Omental fat pad (tissue), 4 donors: Measurements from ENCODE around the gene RBM33. TPM values are rescaled to one million over a fixed set of nuclear protein-coding genes. Genes with fewer than 3 reads are reported as not detected.

Source experiments
- ATAC-seq: fragments of 150-250 bp; one replicate; pipeline ENCODE4 v1.9.1; 2016; ENCODE audit warnings: mild to moderate bottlenecking, moderate library complexity; ENCODE audit not compliant: low FRiP score
- DNase-seq: peaks from one replicate; pipeline ENCODE4 v3.0.0-alpha.2; 2019; ENCODE audit warnings: low spot score
- total RNA-seq, 4 donors: library from RNA; depleted of rRNA; stranded (reverse); fragments of >200 nt; gene quantifications; one replicate each; pipeline ENCODE4 v1.1.0, GENCODE V29; 2016
- TF ChIP-seq, protein P1 (sequence below), 3 donors: fragments of 450-650 bp; IDR thresholded peaks; one replicate each; pipeline ENCODE4 v1.5.1; 2016 to 2017; ENCODE audit warnings: antibody characterized with exemption in 3 of 3, mild to moderate bottlenecking in 3 of 3, moderate library complexity in 2 of 3

The RBM33 gene
- total RNA-seq, 4 donors from 2014 or later: 19.5 to 53.4 (median 32.0) TPM

DNA sequence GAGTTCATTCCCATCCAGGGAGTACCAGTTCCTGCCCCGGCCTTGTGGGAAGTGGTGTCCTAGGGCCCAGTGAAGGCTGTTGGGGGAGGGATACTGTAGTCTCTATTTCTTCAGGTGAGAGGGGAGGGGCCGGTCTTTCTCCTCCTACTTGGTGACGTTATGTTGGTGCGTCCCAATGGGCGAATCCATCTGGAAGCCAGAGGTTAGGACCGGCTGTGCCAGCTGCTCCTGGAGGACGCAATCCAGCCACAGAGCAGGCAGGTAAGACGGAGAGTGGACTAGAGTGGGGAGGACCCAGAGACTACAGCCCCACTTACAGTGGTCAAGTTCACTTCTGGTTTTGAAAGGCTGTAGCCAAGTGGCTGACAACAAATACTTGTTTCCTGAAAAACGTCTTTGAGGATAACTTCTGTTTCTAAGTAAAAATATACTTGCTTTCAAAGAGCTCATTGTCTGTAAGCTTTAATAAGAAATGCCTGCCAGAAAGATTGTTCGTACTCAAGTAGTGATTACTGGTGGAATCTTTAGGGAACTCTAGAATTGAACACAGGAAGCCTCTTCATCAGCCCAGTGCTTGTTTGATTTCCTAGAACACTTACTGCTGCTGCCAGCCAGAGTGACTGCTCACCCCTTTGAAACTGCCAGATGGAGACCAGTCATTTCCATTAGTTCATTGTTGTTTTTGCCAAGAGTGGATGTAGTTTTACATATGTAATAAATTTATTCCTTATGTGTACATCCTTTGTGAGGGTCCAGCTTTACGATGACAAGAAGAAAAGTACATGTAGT is 25.4 kb downstream of the RBM33 start:
- DNase-seq (no peak), ATAC-seq (no peak)
- TF ChIP-seq, protein P1, sequence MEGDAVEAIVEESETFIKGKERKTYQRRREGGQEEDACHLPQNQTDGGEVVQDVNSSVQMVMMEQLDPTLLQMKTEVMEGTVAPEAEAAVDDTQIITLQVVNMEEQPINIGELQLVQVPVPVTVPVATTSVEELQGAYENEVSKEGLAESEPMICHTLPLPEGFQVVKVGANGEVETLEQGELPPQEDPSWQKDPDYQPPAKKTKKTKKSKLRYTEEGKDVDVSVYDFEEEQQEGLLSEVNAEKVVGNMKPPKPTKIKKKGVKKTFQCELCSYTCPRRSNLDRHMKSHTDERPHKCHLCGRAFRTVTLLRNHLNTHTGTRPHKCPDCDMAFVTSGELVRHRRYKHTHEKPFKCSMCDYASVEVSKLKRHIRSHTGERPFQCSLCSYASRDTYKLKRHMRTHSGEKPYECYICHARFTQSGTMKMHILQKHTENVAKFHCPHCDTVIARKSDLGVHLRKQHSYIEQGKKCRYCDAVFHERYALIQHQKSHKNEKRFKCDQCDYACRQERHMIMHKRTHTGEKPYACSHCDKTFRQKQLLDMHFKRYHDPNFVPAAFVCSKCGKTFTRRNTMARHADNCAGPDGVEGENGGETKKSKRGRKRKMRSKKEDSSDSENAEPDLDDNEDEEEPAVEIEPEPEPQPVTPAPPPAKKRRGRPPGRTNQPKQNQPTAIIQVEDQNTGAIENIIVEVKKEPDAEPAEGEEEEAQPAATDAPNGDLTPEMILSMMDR (IDR thresholded peaks at IDR 0.05): no peak

DNA sequence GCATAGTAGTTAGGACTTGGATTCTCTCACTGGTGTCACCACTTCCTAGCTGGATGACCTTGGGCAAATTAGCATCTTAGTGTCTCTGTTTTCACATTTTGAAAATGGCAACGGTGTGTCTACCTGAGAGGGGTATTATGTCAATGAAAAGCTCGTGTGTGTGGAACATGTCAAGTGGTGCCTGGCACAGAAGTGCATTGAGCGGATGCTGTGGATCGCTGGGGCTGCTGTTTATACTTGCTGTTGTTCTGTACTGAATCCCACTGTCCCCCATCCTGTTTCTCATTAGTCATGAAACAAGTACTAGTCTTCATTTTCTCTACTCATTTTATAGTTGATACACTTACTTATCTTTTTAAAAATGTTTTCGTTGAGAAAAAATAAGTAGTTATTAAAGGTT is 26.1 kb downstream of the RBM33 start:
- no peak for ATAC-seq

DNA sequence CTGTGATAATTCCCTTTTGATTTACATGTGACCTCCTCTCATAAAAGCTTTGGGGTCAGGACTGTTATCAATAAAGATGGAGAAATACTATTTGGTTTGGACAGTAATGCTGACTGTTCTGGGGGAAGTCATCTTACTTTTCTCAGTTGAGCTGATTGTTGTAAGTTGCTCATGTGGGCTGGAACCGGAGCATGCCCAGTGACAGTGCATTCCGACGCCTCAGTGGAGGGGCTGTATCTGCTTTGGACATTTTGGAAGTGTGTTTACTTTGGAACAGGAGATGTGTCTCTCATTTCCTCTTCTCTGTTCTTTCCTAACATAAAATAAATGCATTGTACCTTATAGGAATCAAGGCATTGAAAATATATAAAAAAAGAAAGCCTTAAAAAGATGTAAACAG is 30.1 kb downstream of the RBM33 start:
- no peak for DNase-seq
- TF ChIP-seq, protein P1 (IDR thresholded peaks at IDR 0.05): no peak
- no peak for ATAC-seq

More for the DNA sequence above, 26.1 kb downstream of the RBM33 start:
- TF ChIP-seq, protein P1 (IDR thresholded peaks at IDR 0.05): no peak
- no peak for DNase-seq

DNA sequence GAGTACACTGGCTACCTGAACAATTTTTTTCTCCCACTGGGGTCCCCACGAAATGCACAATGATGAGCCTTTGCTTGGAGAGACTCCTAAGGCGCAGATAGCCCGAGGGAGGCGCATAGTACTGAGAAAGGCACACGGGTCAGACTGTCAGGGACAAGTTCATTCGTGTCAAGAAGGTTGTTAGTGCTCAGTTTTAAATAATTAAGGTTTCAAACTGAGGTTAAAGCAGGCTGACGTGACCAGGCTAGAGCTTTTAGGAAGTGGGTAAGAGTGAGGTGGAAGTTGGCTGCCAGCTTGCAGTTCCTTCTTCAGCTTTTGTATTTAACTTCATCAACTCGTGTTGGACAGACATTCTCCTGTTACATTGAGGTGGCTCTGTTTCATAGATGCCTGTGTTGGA is 31.6 kb downstream of the RBM33 start:
- ATAC-seq (no peak), DNase-seq (no peak)
- TF ChIP-seq, protein P1 (IDR thresholded peaks at IDR 0.05): no peak

- TF ChIP-seq, protein P1 (IDR thresholded peaks at IDR 0.05): no peak
- DNase-seq (no peak), ATAC-seq (no peak)
Measured at GRCh38 chr7:155677688-155678087, 33.2 kb downstream of the RBM33 start.

DNA sequence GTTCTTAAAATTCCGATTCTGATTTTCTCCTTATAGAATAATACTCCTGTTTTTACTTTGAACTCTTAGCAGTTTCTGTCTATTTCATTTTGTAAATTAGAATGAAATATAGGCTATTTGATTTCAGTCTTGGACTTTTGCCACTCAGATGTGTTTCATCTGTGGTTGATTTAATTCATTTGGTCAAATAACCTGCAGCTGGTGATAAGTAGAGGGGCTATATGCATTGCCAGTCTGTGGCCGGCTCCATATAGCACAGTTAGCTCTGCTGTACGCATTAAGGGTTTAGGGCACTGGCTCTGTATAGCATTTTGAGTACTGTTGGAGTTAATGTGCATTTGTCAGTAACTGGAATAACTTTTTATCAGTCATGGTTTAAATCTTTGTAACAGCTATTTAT is 35.7 kb downstream of the RBM33 start:
- ATAC-seq (no peak), DNase-seq (no peak)
- TF ChIP-seq, protein P1 (IDR thresholded peaks at IDR 0.05): no peak

DNA sequence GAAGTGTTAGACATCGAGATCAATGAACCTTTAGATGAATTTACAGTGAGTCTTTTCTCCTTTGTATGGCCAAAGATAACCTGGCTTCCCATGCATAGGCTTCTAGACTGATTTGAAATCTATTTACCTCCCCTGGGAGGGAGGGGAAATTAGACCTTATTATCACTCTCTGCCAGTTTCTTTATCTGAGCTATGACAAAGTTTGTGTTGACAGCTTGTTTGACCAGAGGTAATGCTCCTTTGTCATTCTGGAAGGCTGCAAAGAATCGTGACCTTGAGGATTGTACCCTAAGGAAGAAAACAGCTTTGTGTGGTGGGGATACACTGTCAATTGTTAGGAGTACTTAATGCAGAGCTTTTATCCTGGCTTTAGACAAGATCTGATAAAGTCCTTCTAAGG is 36.4 kb downstream of the RBM33 start:
- ATAC-seq: no peak
- TF ChIP-seq, protein P1 (IDR thresholded peaks at IDR 0.05): no peak
- DNase-seq: no peak
